Measurements from ENCODE around the gene KRTAP10-5.
"Not testable (repeated sequence)": the region's sequence is repeated elsewhere in the genome, so short reads cannot be mapped to it uniquely, and the experiment has no call there.

KRTAP10-5 gene

DNA sequence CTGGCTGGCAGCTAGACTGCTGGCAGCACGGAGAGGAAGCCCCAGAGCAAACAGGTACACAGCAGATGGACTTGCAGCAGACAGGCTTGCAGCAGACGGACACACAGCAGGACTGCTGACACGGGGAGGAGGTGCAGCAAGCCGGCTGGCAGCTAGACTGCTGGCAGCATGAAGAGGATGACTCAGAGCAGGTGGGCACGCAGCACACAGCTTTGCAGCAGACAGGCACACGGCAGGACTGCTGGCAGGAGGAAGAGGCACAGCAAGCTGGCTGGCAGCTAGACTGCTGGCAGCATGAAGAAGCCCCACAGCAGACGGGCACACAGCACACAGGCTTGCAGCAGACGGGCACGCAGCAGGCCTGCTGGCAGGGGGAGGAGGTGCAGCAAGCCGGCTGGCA is 29.6 kb downstream of the KRTAP10-5 start:
- TF ChIP-seq CTCF (IDR thresholded peaks at IDR 0.05; ENCODE audit: control insufficient read depth, insufficient read depth, low read depth, low read length, missing control alignments) = no peak
- H3K4me3 ChIP-seq (ENCODE audit: control insufficient read depth, low read depth, low read length) = no peak overlapping the region
- DNase-seq (ENCODE audit: low read depth) = no peak

GRCh38 chr21:44550285-44550684 is 30.1 kb downstream of the KRTAP10-5 start:
- not testable (repeated sequence) for H3K4me3 ChIP-seq (ENCODE audit: control insufficient read depth, low read depth, low read length); DNase-seq (ENCODE audit: low read depth)

- H3K4me3 ChIP-seq (ENCODE audit: control insufficient read depth, low read depth, low read length) = no peak overlapping the region
- no peak for TF ChIP-seq CTCF (IDR thresholded peaks at IDR 0.05; ENCODE audit: control insufficient read depth, insufficient read depth, low read depth, low read length, missing control alignments)
- no peak for DNase-seq (ENCODE audit: low read depth)
Observed at GRCh38 chr21:44549525-44550211, 30.7 kb downstream of the KRTAP10-5 start.

GRCh38 chr21:44548922-44549321 is 31.5 kb downstream of the KRTAP10-5 start:
- DNase-seq (ENCODE audit: low read depth) = no peak
- no peak overlapping the region for H3K4me3 ChIP-seq (ENCODE audit: control insufficient read depth, low read depth, low read length)
- no peak for TF ChIP-seq CTCF (IDR thresholded peaks at IDR 0.05; ENCODE audit: control insufficient read depth, insufficient read depth, low read depth, low read length, missing control alignments)

GRCh38 chr21:44548381-44548780 is 32.0 kb downstream of the KRTAP10-5 start:
- no peak for TF ChIP-seq CTCF (IDR thresholded peaks at IDR 0.05; ENCODE audit: control insufficient read depth, insufficient read depth, low read depth, low read length, missing control alignments)
- no peak for DNase-seq (ENCODE audit: low read depth)
- no peak overlapping the region for H3K4me3 ChIP-seq (ENCODE audit: control insufficient read depth, low read depth, low read length)

DNA sequence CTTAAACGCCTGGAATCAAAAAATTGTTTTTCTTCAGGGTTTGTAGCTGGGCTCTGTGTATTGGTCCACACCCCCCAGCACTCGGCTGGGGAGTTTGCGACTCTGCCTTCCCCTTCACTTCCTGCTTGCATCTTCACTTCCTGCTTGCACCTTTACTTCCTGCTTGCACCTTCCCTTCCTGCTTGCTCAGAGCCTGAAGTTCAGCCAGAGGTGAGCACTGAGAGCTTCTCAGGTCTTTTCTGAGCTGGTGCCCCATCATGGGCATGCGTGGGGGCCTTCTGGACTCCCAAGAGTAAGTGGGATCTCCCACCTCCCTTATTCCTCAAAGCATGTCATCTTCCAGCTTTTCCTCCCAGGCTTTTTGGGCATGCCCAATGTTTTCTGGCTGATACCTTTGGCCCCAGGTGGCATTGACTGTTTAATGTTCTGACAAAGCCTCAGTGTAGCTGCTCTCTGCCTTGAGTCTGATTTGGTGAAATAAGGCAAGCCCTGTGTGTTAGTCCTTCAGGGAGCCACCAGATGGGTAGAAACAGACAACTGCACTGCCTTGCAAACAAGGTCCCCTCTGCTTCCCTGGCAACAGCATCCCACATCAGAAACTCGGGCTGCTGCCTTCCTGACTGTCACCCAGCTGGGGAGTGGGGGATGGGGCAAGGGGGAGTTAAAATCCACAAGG is 32.6 kb downstream of the KRTAP10-5 start:
- no peak for DNase-seq (ENCODE audit: low read depth)
- TF ChIP-seq CTCF (IDR thresholded peaks at IDR 0.05; ENCODE audit: control insufficient read depth, insufficient read depth, low read depth, low read length, missing control alignments) = no peak
- no peak overlapping the region for H3K4me3 ChIP-seq (ENCODE audit: control insufficient read depth, low read depth, low read length)

GRCh38 chr21:44544566-44544965 is 35.8 kb downstream of the KRTAP10-5 start:
- TF ChIP-seq CTCF (IDR thresholded peaks at IDR 0.05; ENCODE audit: control insufficient read depth, insufficient read depth, low read depth, low read length, missing control alignments) = no peak
- H3K4me3 ChIP-seq (ENCODE audit: control insufficient read depth, low read depth, low read length) = no peak overlapping the region
- DNase-seq (ENCODE audit: low read depth) = no peak
